C4-2B (cell line): ENCODE data around the gene ZRANB2.

ENCODE experiments used
- H3K27ac ChIP-seq: fragments of 450-650 bp; 2 replicates; pipeline ENCODE4 v1.5.1; 2017
- CTCF ChIP-seq: fragments of 450-650 bp; conservative IDR thresholded peaks from 2 replicates; pipeline ENCODE4 v1.5.1; 2017; ENCODE audit warnings: mild to moderate bottlenecking
- ZFX ChIP-seq: fragments of 450-650 bp; IDR thresholded peaks from 2 replicates; pipeline ENCODE4 v1.6.1; 2017

The ZRANB2 gene

DNA sequence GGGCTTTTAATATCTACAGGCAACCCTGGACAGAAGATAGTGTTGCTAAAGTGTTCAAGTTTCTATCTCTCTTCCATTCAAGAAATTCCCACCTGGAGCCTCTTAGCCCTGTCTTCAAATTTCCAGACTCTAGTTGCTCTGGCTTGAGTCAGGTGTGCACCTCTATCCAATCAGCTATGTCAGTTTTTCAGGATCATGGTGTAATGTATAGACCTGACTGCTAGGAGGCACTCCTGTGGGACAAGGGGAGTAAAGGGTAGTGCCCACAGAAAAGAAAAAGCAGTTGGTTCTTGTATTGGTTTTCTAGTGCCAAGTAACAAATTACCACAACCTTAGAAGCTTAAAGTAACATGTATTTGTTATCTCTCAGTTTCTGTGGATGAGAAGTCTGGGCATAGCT, 6.2 kb upstream of the ZRANB2 start:
- TF ChIP-seq ZFX (no peak), CTCF (peak; percentile 10; the same call in 1 of the 2 replicates)
- H3K27ac ChIP-seq = no peak overlapping the region

- no peak for TF ChIP-seq ZFX
- no peak for TF ChIP-seq CTCF
These were observed 5.5 kb upstream of the ZRANB2 start for GRCh38 chr1:71086331-71086730.

DNA sequence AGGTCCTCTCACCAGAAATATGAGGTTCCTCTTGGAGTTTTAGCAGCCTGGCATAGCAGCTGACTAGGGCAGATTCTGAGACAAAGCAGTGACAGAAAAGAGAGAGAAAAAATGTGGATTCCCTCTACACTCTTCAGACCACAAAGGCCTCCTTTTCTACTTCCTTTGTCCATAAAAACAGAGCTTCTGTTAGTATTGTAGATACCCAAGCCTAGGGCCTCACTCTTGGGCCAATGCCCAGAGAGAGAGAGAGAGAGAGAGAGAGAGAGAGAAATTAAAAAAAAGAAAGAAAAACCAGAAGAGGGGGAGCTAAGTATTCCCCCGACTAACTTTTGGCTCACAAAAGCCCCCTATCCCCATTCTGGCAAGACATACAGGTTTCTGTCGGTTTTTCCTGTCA, 2.4 kb upstream of the ZRANB2 start:
- no peak overlapping the region for H3K27ac ChIP-seq
- TF ChIP-seq CTCF (no peak), ZFX (no peak)

More at GRCh38 chr1:71086331-71086730, 5.5 kb upstream of the ZRANB2 start:
- no peak overlapping the region for H3K27ac ChIP-seq

GRCh38 chr1:71081697-71082080, 854 bp upstream of the ZRANB2 start:
- TF ChIP-seq ZFX = no peak
- TF ChIP-seq CTCF = no peak
- peak overlapping the region; percentile 99 for H3K27ac ChIP-seq

GRCh38 chr1:71080230-71080738, 551 bp downstream of the ZRANB2 start:
- H3K27ac ChIP-seq = peak overlapping the region; percentile 99

GRCh38 chr1:71074681-71075080, 6.2 kb downstream of the ZRANB2 start:
- no peak for TF ChIP-seq ZFX
- no peak for TF ChIP-seq CTCF
- no peak overlapping the region for H3K27ac ChIP-seq

More at GRCh38 chr1:71080230-71080738, 551 bp downstream of the ZRANB2 start:
- TF ChIP-seq ZFX = peak; percentile 37; the same call in 1 of the 2 replicates
- TF ChIP-seq CTCF = no peak

GRCh38 chr1:71072273-71072672, 8.6 kb downstream of the ZRANB2 start:
- TF ChIP-seq CTCF = no peak
- no peak for TF ChIP-seq ZFX
- H3K27ac ChIP-seq = no peak overlapping the region
